GM21786 (cell line): Measurements from ENCODE around the gene RARA.
"Not testable (repeated sequence)": the region's sequence is repeated elsewhere in the genome, so short reads cannot be mapped to it uniquely, and the experiment has no call there.

Experiments
- ATAC-seq: cut with Tn5 transposase; IDR thresholded peaks from one replicate; pipeline ENCODE4 v1.9.1; 2021; ENCODE audit not compliant: unreplicated experiment

RARA gene

GRCh38 chr17:40373999-40374398 lies 65.0 kb downstream of the RARA start:
- ATAC-seq: no peak

- ATAC-seq: no peak
Measured at GRCh38 chr17:40374821-40375498, 66.0 kb downstream of the RARA start.

- not testable (repeated sequence) for ATAC-seq
Measured at GRCh38 chr17:40375786-40376185, 66.8 kb downstream of the RARA start.

GRCh38 chr17:40376541-40376940 lies 67.6 kb downstream of the RARA start:
- not testable (repeated sequence) for ATAC-seq

GRCh38 chr17:40377832-40378231 lies 68.9 kb downstream of the RARA start:
- no peak for ATAC-seq

- no peak for ATAC-seq
Measured at GRCh38 chr17:40378966-40379365, 70.0 kb downstream of the RARA start.

GRCh38 chr17:40382251-40382650 lies 73.3 kb downstream of the RARA start:
- ATAC-seq: no peak

GRCh38 chr17:40386555-40386954 lies 77.6 kb downstream of the RARA start:
- ATAC-seq: not testable (repeated sequence)

- no peak for ATAC-seq
Measured at GRCh38 chr17:40399185-40399584, 90.2 kb downstream of the RARA start.

GRCh38 chr17:40402668-40403067 lies 93.7 kb downstream of the RARA start:
- ATAC-seq: no peak

GRCh38 chr17:40404003-40404402 lies 95.0 kb downstream of the RARA start:
- ATAC-seq: no peak
